ENCODE data around the gene KRT85.

The KRT85 gene

GRCh38 chr12:52379536-52379935, 12.3 kb upstream of the KRT85 start (continued):
- TF ChIP-seq ZNF704 (tag by site-specific recombination; IDR thresholded peaks at IDR 0.05) (no peak), ZNF449 (tag by site-specific recombination; IDR thresholded peaks at IDR 0.05) (no peak), KLF16 (tag by site-specific recombination; IDR thresholded peaks at IDR 0.05) (no peak), ZNF549 (tag by site-specific recombination; IDR thresholded peaks at IDR 0.05) (no peak), ZNF561 (tag by site-specific recombination; IDR thresholded peaks at IDR 0.05; ENCODE audit: borderline replicate concordance) (no peak), HOXA7 (CRISPR knock-in tag; IDR thresholded peaks at IDR 0.05; ENCODE audit: borderline replicate concordance) (no peak), ATF2 (tag by site-specific recombination; IDR thresholded peaks at IDR 0.05; ENCODE audit: low read depth) (no peak)

- POLR2A ChIA-PET, result no interaction called here
- no peaks in the 10 kb centered on the region for H3K9me3 ChIP-seq (ENCODE audit: control insufficient read depth, insufficient read depth, low read depth, low read length)
- no peaks in the 10 kb centered on the region for H3K36me3 ChIP-seq (ENCODE audit: control insufficient read depth in 2 of 2, insufficient read depth in 1 of 2, low read length in 2 of 2)
- TF ChIP-seq ZNF747 (tag by site-specific recombination; IDR thresholded peaks at IDR 0.05), result no peak
- H3K4me1 ChIP-seq (ENCODE audit: control insufficient read depth, insufficient read depth, low read length), result no peaks in the 10 kb centered on the region
- CTCF ChIA-PET, result interaction anchor here (0.7 to 2.1 kb wide), 7 partner anchors 13 to 502 kb away, joined by 3 to 14 read pairs (median 3); no protein-coding TSS in a partner anchor
- H3K27ac ChIP-seq (ENCODE audit: extremely low read depth, low read depth, low read length), result no peak overlapping the region
- H3K4me3 ChIP-seq (ENCODE audit: low read depth, low read length), result no peak overlapping the region
Observed at GRCh38 chr12:52378091-52378490, 10.8 kb upstream of the KRT85 start.

- ChIA-PET POLR2A (no interaction called here), CTCF (interaction anchor here (0.7 to 2.1 kb wide), 4 partner anchors 19 to 580 kb away, joined by 3 to 14 read pairs (median 4); no protein-coding TSS in a partner anchor)
- no peak overlapping the region for H3K27ac ChIP-seq (ENCODE audit: extremely low read depth, low read depth, low read length)
Observed at GRCh38 chr12:52377266-52377665, 10.0 kb upstream of the KRT85 start.

More at GRCh38 chr12:52377266-52377665, 10.0 kb upstream of the KRT85 start:
- H3K36me3 ChIP-seq (ENCODE audit: control insufficient read depth in 2 of 2, insufficient read depth in 1 of 2, low read length in 2 of 2), result no peaks in the 10 kb centered on the region
- no peak overlapping the region for H3K4me3 ChIP-seq (ENCODE audit: low read depth, low read length)
- H3K4me1 ChIP-seq (ENCODE audit: control insufficient read depth, insufficient read depth, low read length), result no peaks in the 10 kb centered on the region
- no peak for TF ChIP-seq ZNF670 (tag by site-specific recombination; IDR thresholded peaks at IDR 0.05; ENCODE audit: low read depth)
- no peak for TF ChIP-seq ZNF24 (tag by site-specific recombination; IDR thresholded peaks at IDR 0.05)
- TF ChIP-seq ZNF423 (tag by site-specific recombination; IDR thresholded peaks at IDR 0.05), result no peak
- TF ChIP-seq SCRT2 (tag by site-specific recombination; IDR thresholded peaks at IDR 0.05), result no peak
- no peak for TF ChIP-seq ZBTB10 (tag by site-specific recombination; IDR thresholded peaks at IDR 0.05)
- no peak for TF ChIP-seq GLIS1 (tag by site-specific recombination; IDR thresholded peaks at IDR 0.05)
- TF ChIP-seq ZBTB26 (tag by site-specific recombination; optimal IDR thresholded peaks at IDR 0.05), result no peak
- TF ChIP-seq ZNF202 (tag by site-specific recombination; IDR thresholded peaks at IDR 0.05; ENCODE audit: borderline replicate concordance), result no peak
- no peak for TF ChIP-seq ZNF16 (tag by site-specific recombination; IDR thresholded peaks at IDR 0.05; ENCODE audit: low read depth)
- TF ChIP-seq ZNF626 (tag by site-specific recombination; IDR thresholded peaks at IDR 0.05), result no peak
- TF ChIP-seq EGR2 (tag by site-specific recombination; IDR thresholded peaks at IDR 0.05; ENCODE audit: low read depth), result no peak
- no peak for TF ChIP-seq ZFP3 (tag by site-specific recombination; IDR thresholded peaks at IDR 0.05; ENCODE audit: low read depth)
- no peaks in the 10 kb centered on the region for H3K9me3 ChIP-seq (ENCODE audit: control insufficient read depth, insufficient read depth, low read depth, low read length)
